ENCODE measurements around the gene MIP. TPM values are rescaled to one million over a fixed set of nuclear protein-coding genes. Genes with fewer than 3 reads are reported as not detected.

Gene MIP
- total and polyA plus RNA-seq, 2 of the 13 experiments (the other 11 are each of a cell fraction or from before 2014, with no cell fraction given) = not detected

- peak; percentile 50 to 74; a peak in 3 of 4 replicates for TF ChIP-seq HMGXB4 (CRISPR knock-in tag; IDR thresholded peaks at IDR 0.05; ENCODE audit: borderline replicate concordance in 1 of 2, low read depth in 1 of 2)
- no peak for TF ChIP-seq KMT2A (CRISPR knock-in tag; IDR thresholded peaks at IDR 0.05)
- TF ChIP-seq ZSCAN25 (CRISPR knock-in tag; IDR thresholded peaks at IDR 0.05) = 0 out of 2 replicates have a peak, but pooled peaks have one; percentile 1
- TF ChIP-seq, protein P1, sequence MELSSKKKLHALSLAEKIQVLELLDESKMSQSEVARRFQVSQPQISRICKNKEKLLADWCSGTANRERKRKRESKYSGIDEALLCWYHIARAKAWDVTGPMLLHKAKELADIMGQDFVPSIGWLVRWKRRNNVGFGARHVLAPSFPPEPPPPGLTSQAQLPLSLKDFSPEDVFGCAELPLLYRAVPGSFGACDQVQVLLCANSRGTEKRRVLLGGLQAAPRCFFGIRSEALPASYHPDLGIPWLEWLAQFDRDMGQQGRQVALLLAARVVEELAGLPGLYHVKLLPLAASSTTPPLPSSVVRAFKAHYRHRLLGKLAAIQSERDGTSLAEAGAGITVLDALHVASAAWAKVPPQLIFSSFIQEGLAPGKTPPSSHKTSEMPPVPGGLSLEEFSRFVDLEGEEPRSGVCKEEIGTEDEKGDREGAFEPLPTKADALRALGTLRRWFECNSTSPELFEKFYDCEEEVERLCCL (CRISPR knock-in tag; IDR thresholded peaks at IDR 0.05; ENCODE audit: borderline replicate concordance) = no peak
- peak; percentile 56; the same call in 1 of the 2 replicates for TF ChIP-seq KDM2A (CRISPR knock-in tag; IDR thresholded peaks at IDR 0.05; ENCODE audit: borderline replicate concordance, low read depth)
- TF ChIP-seq, protein P2, sequence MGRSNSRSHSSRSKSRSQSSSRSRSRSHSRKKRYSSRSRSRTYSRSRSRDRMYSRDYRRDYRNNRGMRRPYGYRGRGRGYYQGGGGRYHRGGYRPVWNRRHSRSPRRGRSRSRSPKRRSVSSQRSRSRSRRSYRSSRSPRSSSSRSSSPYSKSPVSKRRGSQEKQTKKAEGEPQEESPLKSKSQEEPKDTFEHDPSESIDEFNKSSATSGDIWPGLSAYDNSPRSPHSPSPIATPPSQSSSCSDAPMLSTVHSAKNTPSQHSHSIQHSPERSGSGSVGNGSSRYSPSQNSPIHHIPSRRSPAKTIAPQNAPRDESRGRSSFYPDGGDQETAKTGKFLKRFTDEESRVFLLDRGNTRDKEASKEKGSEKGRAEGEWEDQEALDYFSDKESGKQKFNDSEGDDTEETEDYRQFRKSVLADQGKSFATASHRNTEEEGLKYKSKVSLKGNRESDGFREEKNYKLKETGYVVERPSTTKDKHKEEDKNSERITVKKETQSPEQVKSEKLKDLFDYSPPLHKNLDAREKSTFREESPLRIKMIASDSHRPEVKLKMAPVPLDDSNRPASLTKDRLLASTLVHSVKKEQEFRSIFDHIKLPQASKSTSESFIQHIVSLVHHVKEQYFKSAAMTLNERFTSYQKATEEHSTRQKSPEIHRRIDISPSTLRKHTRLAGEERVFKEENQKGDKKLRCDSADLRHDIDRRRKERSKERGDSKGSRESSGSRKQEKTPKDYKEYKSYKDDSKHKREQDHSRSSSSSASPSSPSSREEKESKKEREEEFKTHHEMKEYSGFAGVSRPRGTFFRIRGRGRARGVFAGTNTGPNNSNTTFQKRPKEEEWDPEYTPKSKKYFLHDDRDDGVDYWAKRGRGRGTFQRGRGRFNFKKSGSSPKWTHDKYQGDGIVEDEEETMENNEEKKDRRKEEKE (IDR thresholded peaks at IDR 0.05) = no peak
- TF ChIP-seq ELF3 (CRISPR knock-in tag; IDR thresholded peaks at IDR 0.05) = peak; percentile 70; the same call in 1 of the 2 replicates
- no peak for TF ChIP-seq ZBTB42 (CRISPR knock-in tag; IDR thresholded peaks at IDR 0.05)
- peak; percentile 78 for TF ChIP-seq KLF12 (CRISPR knock-in tag; IDR thresholded peaks at IDR 0.05; ENCODE audit: borderline replicate concordance)
- 0 out of 2 replicates have a peak, but pooled peaks have one; percentile 49 for TF ChIP-seq REPIN1 (CRISPR knock-in tag; IDR thresholded peaks at IDR 0.05; ENCODE audit: borderline replicate concordance, low read depth)
- no peak for TF ChIP-seq HMG20A (CRISPR knock-in tag; IDR thresholded peaks at IDR 0.05; ENCODE audit: borderline replicate concordance)
- no peak for TF ChIP-seq ZBTB3 (CRISPR knock-in tag; IDR thresholded peaks at IDR 0.05; ENCODE audit: borderline replicate concordance, low read depth)
- TF ChIP-seq MAFG (CRISPR knock-in tag; IDR thresholded peaks at IDR 0.05) = no peak
- TF ChIP-seq KLF13 (CRISPR knock-in tag; IDR thresholded peaks at IDR 0.05) = peak; percentile 84; the same call in 1 of the 2 replicates
- TF ChIP-seq BRCA1 (CRISPR knock-in tag; IDR thresholded peaks at IDR 0.05) = peak; percentile 85; the same call in 1 of the 2 replicates
- TF ChIP-seq ARNT2 (CRISPR knock-in tag; IDR thresholded peaks at IDR 0.05; ENCODE audit: low read depth) = peak; percentile 95
- TF ChIP-seq, protein P3, sequence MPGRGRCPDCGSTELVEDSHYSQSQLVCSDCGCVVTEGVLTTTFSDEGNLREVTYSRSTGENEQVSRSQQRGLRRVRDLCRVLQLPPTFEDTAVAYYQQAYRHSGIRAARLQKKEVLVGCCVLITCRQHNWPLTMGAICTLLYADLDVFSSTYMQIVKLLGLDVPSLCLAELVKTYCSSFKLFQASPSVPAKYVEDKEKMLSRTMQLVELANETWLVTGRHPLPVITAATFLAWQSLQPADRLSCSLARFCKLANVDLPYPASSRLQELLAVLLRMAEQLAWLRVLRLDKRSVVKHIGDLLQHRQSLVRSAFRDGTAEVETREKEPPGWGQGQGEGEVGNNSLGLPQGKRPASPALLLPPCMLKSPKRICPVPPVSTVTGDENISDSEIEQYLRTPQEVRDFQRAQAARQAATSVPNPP (CRISPR knock-in tag; IDR thresholded peaks at IDR 0.05) = 0 out of 2 replicates have a peak, but pooled peaks have one; percentile 35
These were observed 33.8 kb upstream of the MIP start, which contains the start of gene GLS2 (continued) for GRCh38 chr12:56488041-56488955.

All from HepG2 (cell line).